PC-3 (cell line): ENCODE data around the gene TLR5. TPM values are rescaled to one million over a fixed set of nuclear protein-coding genes. Genes with fewer than 3 reads are reported as not detected.

Experiments used
- ATAC-seq: fragments of 200-7000 bp; cut with Tn5 transposase; 2 replicates; pipeline ENCODE4 v1.9.1; 2020; ENCODE audit warnings: mild to moderate bottlenecking, moderate library complexity
- BruUV-seq: library from RNA; stranded (reverse); fragments of 400-500 nt; replicated peaks from 2 replicates; lab custom pipeline; 2021; lab: Mats Ljungman, UMichigan
- CTCF ChIA-PET: fragments of 300-600 bp; sonication (Branson Sonifier 250); formaldehyde crosslinking; loops from one replicate; lab custom pipeline; 2022; ENCODE audit warnings: antibody characterized with exemption; lab: Charles Lee
- POLR2A ChIA-PET: fragments of 300-600 bp; sonication (Branson Sonifier 250); formaldehyde crosslinking; loops from one replicate; lab custom pipeline; 2022; ENCODE audit warnings: antibody characterized with exemption; ENCODE audit not compliant: unreplicated experiment; lab: Charles Lee
- DNase-seq: peaks from one replicate; pipeline ENCODE4 v3.0.0-alpha.2; 2015
- H2AFZ ChIP-seq: fragments of 300-600 bp; sonication (generic); 2 replicates; pipeline ENCODE4 v1.6.0; 2016; ENCODE audit warnings: antibody characterized with exemption, low read length
- H3F3A ChIP-seq: fragments of 300-600 bp; sonication (generic); one replicate; pipeline ENCODE4 v1.6.0; 2017; ENCODE audit warnings: antibody characterized with exemption, low read length, control low read depth, mild to moderate bottlenecking; ENCODE audit not compliant: unreplicated experiment
- H3K27ac ChIP-seq: fragments of 300-600 bp; sonication (generic); 2 replicates; pipeline ENCODE4 v1.5.1; 2016; ENCODE audit warnings: mild to moderate bottlenecking, low read length
- H3K27me3 ChIP-seq: fragments of 300-600 bp; sonication (generic); 2 replicates; pipeline ENCODE4 v1.6.1; 2016; ENCODE audit warnings: low read length, mixed read lengths
- H3K36me3 ChIP-seq: fragments of 300-600 bp; sonication (generic); 2 replicates; pipeline ENCODE4 v1.6.1; 2016; ENCODE audit warnings: low read depth, mixed run types, low read length, mixed read lengths
- H3K4me1 ChIP-seq: fragments of 300-600 bp; sonication (generic); 2 replicates; pipeline ENCODE4 v1.5.1; 2016; ENCODE audit warnings: low read length; ENCODE audit not compliant: insufficient read depth
- H3K4me2 ChIP-seq: fragments of 300-600 bp; sonication (generic); 2 replicates; pipeline ENCODE4 v1.6.0; 2016; ENCODE audit warnings: low read length
- H3K4me3 ChIP-seq: fragments of 300-600 bp; sonication (generic); 2 replicates; pipeline ENCODE4 v1.5.1; 2016; ENCODE audit warnings: mild to moderate bottlenecking, low read length, mixed read lengths
- H3K79me2 ChIP-seq: fragments of 300-600 bp; sonication (generic); 2 replicates; pipeline ENCODE4 v1.6.1; 2017; ENCODE audit warnings: low read length, mixed read lengths
- H3K9ac ChIP-seq: fragments of 300-600 bp; sonication (generic); 2 replicates; pipeline ENCODE4 v1.6.0; 2016; ENCODE audit warnings: mild to moderate bottlenecking, low read length
- H3K9me2 ChIP-seq: fragments of 300-600 bp; sonication (generic); replicated peaks from 2 replicates; pipeline ENCODE4 v1.6.1; 2016; ENCODE audit warnings: mixed run types, low read length, mixed read lengths
- H3K9me3 ChIP-seq: fragments of 300-600 bp; sonication (generic); 2 replicates; pipeline ENCODE4 v1.6.1; 2016; ENCODE audit warnings: low read length, mixed read lengths
- H4K20me1 ChIP-seq: fragments of 300-600 bp; sonication (generic); 2 replicates; pipeline ENCODE4 v1.6.1; 2016; ENCODE audit warnings: low read length, mixed read lengths
- EZH2 ChIP-seq: fragments of 300-600 bp; sonication (generic); IDR thresholded peaks from one replicate; pipeline ENCODE4 v1.6.1; 2017; ENCODE audit warnings: antibody characterized with exemption, mild to moderate bottlenecking, low read length; ENCODE audit not compliant: unreplicated experiment
- EZH2phosphoT487 ChIP-seq: fragments of 300-600 bp; sonication (generic); IDR thresholded peaks from 2 replicates; pipeline ENCODE4 v1.6.1; 2018; ENCODE audit warnings: mild to moderate bottlenecking, antibody characterized with exemption, low read length, borderline replicate concordance
- intact Hi-C: fragments of 100-400 bp; cut with micrococcal nuclease; formaldehyde crosslinking; loops from 2 replicates; pipeline ENCODE4 v1.9.0; 2023
- total RNA-seq: library from RNA; depleted of rRNA; stranded (reverse); fragments of >200 nt; gene quantifications from 2 replicates; pipeline ENCODE4 v1.2.3, GENCODE V29; 2014
- TF ChIP-seq, protein P1 (sequence below): fragments of 300-600 bp; sonication (generic); conservative IDR thresholded peaks from 2 replicates; pipeline ENCODE4 v1.5.1; 2017; ENCODE audit warnings: antibody characterized with exemption, low read depth, mild to moderate bottlenecking, low read length

TLR5 gene
- total RNA-seq, 1 experiment from 2014 or later: 1.2 TPM

DNA sequence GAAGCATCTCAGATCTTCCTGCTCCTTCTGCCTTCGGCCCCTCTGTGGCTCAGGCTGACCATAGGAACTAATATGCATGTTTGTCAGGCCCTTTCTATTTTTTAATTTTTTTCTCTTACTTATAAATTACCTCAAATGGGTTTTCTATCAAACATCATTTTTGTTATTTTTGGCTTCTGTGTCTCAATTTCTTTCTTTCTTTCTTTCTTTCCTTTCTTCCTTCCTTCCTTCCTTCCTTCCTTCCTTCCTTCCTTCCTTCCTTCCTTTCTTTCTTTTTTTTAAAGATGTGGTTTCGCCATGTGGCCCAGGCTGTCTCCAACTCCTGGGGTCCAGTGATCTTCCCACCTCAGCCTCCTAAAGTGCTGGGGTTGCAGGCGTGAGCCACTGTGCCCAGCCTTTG, 36.2 kb upstream of the TLR5 start:
- no TSS peak for BruUV-seq
- H3K9me3 ChIP-seq: no peaks in the 10 kb centered on the region
- H3K4me3 ChIP-seq: no peak overlapping the region
- TF ChIP-seq EZH2 (no peak), EZH2phosphoT487 (no peak)
- TF ChIP-seq, protein P1, sequence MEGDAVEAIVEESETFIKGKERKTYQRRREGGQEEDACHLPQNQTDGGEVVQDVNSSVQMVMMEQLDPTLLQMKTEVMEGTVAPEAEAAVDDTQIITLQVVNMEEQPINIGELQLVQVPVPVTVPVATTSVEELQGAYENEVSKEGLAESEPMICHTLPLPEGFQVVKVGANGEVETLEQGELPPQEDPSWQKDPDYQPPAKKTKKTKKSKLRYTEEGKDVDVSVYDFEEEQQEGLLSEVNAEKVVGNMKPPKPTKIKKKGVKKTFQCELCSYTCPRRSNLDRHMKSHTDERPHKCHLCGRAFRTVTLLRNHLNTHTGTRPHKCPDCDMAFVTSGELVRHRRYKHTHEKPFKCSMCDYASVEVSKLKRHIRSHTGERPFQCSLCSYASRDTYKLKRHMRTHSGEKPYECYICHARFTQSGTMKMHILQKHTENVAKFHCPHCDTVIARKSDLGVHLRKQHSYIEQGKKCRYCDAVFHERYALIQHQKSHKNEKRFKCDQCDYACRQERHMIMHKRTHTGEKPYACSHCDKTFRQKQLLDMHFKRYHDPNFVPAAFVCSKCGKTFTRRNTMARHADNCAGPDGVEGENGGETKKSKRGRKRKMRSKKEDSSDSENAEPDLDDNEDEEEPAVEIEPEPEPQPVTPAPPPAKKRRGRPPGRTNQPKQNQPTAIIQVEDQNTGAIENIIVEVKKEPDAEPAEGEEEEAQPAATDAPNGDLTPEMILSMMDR: no peak
- H3F3A ChIP-seq: no peaks in the 10 kb centered on the region
- H3K79me2 ChIP-seq: no peaks in the 10 kb centered on the region
- no peak overlapping the region for H3K4me2 ChIP-seq
- H3K27me3 ChIP-seq: no peaks in the 10 kb centered on the region
- H3K27ac ChIP-seq: no peak overlapping the region
- no peaks in the 10 kb centered on the region for H3K36me3 ChIP-seq
- H3K4me1 ChIP-seq: peaks cover 20% of the 10 kb centered on the region
- ChIA-PET POLR2A (no interaction called here), CTCF (no interaction called here)
- no peak for ATAC-seq
- no peak overlapping the region for H3K9ac ChIP-seq
- H2AFZ ChIP-seq: no peak overlapping the region
- no peaks in the 10 kb centered on the region for H4K20me1 ChIP-seq
- intact Hi-C loops: no loop called here
- no peak for DNase-seq
- no peaks in the 10 kb centered on the region for H3K9me2 ChIP-seq

GRCh38 chr1:223177681-223178080, 34.6 kb upstream of the TLR5 start:
- Histone ChIP-seq H3K27me3 (no peaks in the 10 kb centered on the region), H2AFZ (no peak overlapping the region), H3K4me2 (no peak overlapping the region), H3K4me1 (peaks cover 10% of the 10 kb centered on the region), H3F3A (no peaks in the 10 kb centered on the region), H3K27ac (no peak overlapping the region), H3K9ac (no peak overlapping the region), H3K79me2 (no peaks in the 10 kb centered on the region), H3K4me3 (no peak overlapping the region), H3K9me3 (no peaks in the 10 kb centered on the region), H3K36me3 (no peaks in the 10 kb centered on the region), H3K9me2 (no peaks in the 10 kb centered on the region), H4K20me1 (no peaks in the 10 kb centered on the region)
- ChIA-PET POLR2A (no interaction called here), CTCF (no interaction called here)
- ATAC-seq (no peak), DNase-seq (no peak)
- no TSS peak for BruUV-seq
- intact Hi-C loops: no loop called here
- TF ChIP-seq, protein P1: no peak
- TF ChIP-seq EZH2 (no peak), EZH2phosphoT487 (no peak)

DNA sequence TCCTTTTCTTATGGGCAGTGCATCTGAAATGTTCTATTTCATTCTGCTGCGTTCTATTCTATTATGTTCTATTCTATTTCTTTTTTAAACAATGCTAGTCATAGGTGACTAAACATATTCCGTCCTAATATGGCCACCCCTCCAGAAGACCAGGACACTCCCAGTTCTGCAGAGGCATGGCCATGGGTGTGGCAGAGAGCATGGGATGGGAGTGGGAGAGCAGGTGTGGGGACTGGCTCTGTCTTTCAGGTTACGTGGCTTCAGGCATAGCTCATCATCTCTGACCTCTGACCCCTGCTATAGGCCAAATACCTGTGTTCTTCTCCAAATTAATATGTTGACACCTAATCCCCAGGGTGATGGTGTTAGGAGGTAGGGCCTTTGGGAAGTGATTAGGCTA, 33.4 kb upstream of the TLR5 start:
- no peak overlapping the region for H3K4me2 ChIP-seq
- POLR2A ChIA-PET: no interaction called here
- TF ChIP-seq, protein P1: no peak
- TF ChIP-seq EZH2phosphoT487: no peak
- no peak for TF ChIP-seq EZH2
- H3K4me1 ChIP-seq: peaks cover 9% of the 10 kb centered on the region
- no peaks in the 10 kb centered on the region for H3K79me2 ChIP-seq
- no peaks in the 10 kb centered on the region for H3K27me3 ChIP-seq
- peak; percentile 34 for DNase-seq
- H3K9me2 ChIP-seq: no peaks in the 10 kb centered on the region
- H3K27ac ChIP-seq: no peak overlapping the region
- H3K9ac ChIP-seq: no peak overlapping the region
- no peaks in the 10 kb centered on the region for H3K36me3 ChIP-seq
- H2AFZ ChIP-seq: no peak overlapping the region
- CTCF ChIA-PET: no interaction called here
- intact Hi-C loops: no loop called here
- H4K20me1 ChIP-seq: no peaks in the 10 kb centered on the region
- BruUV-seq: no TSS peak
- peak; percentile 24; the same call in 1 of the 2 replicates for ATAC-seq
- H3K4me3 ChIP-seq: no peak overlapping the region
- H3F3A ChIP-seq: no peaks in the 10 kb centered on the region
- H3K9me3 ChIP-seq: no peaks in the 10 kb centered on the region
